OCI-LY7 (cell line): ENCODE results near the gene CDH12. TPM values are rescaled to one million over a fixed set of nuclear protein-coding genes. Genes with fewer than 3 reads are reported as not detected.
"Not testable (repeated sequence)": the region's sequence is repeated elsewhere in the genome, so short reads cannot be mapped to it uniquely, and the experiment has no call there.

Experiments
- BruUV-seq: library from RNA; stranded (reverse); fragments of 400-500 nt; replicated peaks from 2 replicates; lab custom pipeline; 2021; lab: Mats Ljungman, UMichigan
- CTCF ChIA-PET: fragments of 300-600 bp; sonication (Branson Sonifier 250); formaldehyde crosslinking; loops from one replicate; lab custom pipeline; 2022; ENCODE audit warnings: antibody characterized with exemption; ENCODE audit not compliant: unreplicated experiment; lab: Charles Lee
- POLR2A ChIA-PET: fragments of 300-600 bp; sonication (Branson Sonifier 250); formaldehyde crosslinking; loops from one replicate; lab custom pipeline; 2022; ENCODE audit warnings: antibody characterized with exemption; lab: Charles Lee
- DNase-seq: peaks from one replicate; pipeline ENCODE4 v3.0.0-alpha.2; 2015; ENCODE audit warnings: low spot score
- H2AFZ ChIP-seq: fragments of 200-600 bp; sonication (generic), shearing (Covaris generic); 2 replicates; pipeline ENCODE4 v1.6.1; 2014; ENCODE audit warnings: mild to moderate bottlenecking, antibody characterized with exemption, low read length, moderate library complexity
- H3K27ac ChIP-seq: fragments of 200-600 bp; sonication (generic); 2 replicates; pipeline ENCODE4 v1.5.1; 2014; ENCODE audit warnings: mixed run types, low read depth, mild to moderate bottlenecking, moderate library complexity, low read length, inconsistent platforms; ENCODE audit not compliant: poor library complexity, severe bottlenecking
- H3K36me3 ChIP-seq: fragments of 200-600 bp; sonication (generic); 2 replicates; pipeline ENCODE4 v1.6.1; 2014; ENCODE audit warnings: mild to moderate bottlenecking, antibody characterized with exemption, low read length, moderate library complexity, mixed read lengths; ENCODE audit not compliant: insufficient read depth
- H3K4me1 ChIP-seq: fragments of 200-600 bp; sonication (generic); 2 replicates; pipeline ENCODE4 v1.5.1; 2014; ENCODE audit warnings: mild to moderate bottlenecking, low read length; ENCODE audit not compliant: insufficient read depth, poor library complexity, severe bottlenecking
- H3K4me2 ChIP-seq: fragments of 200-600 bp; sonication (generic); 2 replicates; pipeline ENCODE4 v1.6.1; 2014; ENCODE audit warnings: mild to moderate bottlenecking, low read length
- H3K4me3 ChIP-seq: fragments of 200-600 bp; sonication (generic); 2 replicates; pipeline ENCODE4 v1.5.1; 2014; ENCODE audit warnings: mild to moderate bottlenecking, low read depth, low read length; ENCODE audit not compliant: poor library complexity, severe bottlenecking
- H3K79me2 ChIP-seq: fragments of 200-600 bp; sonication (generic); 2 replicates; pipeline ENCODE4 v1.6.1; 2016; ENCODE audit warnings: low read depth, mild to moderate bottlenecking, low read length, moderate library complexity, mixed read lengths; ENCODE audit not compliant: insufficient read depth
- H3K9me2 ChIP-seq: fragments of 200-600 bp; sonication (generic); 2 replicates; pipeline ENCODE4 v1.6.1; 2016; ENCODE audit warnings: mild to moderate bottlenecking, low read length, mixed read lengths; ENCODE audit not compliant: insufficient read depth
- H3K9me3 ChIP-seq: fragments of 200-600 bp; sonication (generic); 2 replicates; pipeline ENCODE4 v1.6.1; 2014; ENCODE audit warnings: mild to moderate bottlenecking, mixed run types, low read length, mixed read lengths
- H4K20me1 ChIP-seq: fragments of 200-600 bp; sonication (generic); 2 replicates; pipeline ENCODE4 v1.6.1; 2014; ENCODE audit warnings: mild to moderate bottlenecking, antibody characterized with exemption, low read length, moderate library complexity, mixed read lengths; ENCODE audit not compliant: insufficient read depth
- CTCF ChIP-seq: fragments of 200-600 bp; sonication (generic); conservative IDR thresholded peaks from 2 replicates; pipeline ENCODE4 v1.5.1; 2014; ENCODE audit warnings: mild to moderate bottlenecking, antibody characterized with exemption, low read length, moderate library complexity, mixed read lengths
- EZH2phosphoT487 ChIP-seq: fragments of 200-600 bp; sonication (generic); IDR thresholded peaks from 2 replicates; pipeline ENCODE4 v1.6.1; 2018; ENCODE audit warnings: low read depth, borderline replicate concordance, mild to moderate bottlenecking, mixed run types, antibody characterized with exemption, low read length, moderate library complexity, mixed read lengths
- intact Hi-C: fragments of 100-400 bp; cut with micrococcal nuclease; formaldehyde crosslinking; loops from one replicate; pipeline ENCODE4 v1.10.0; 2022; ENCODE audit not compliant: unreplicated experiment
- total RNA-seq, 2 experiments: library from RNA; depleted of rRNA in 1 of 2; stranded (reverse); fragments of >200 nt in 1 of 2; shearing (Covaris generic) in 1 of 2; gene quantifications; 2 replicates each; pipeline ENCODE4 v1.2.3, GENCODE V29; 2014 to 2022

The CDH12 gene
- total RNA-seq, 2 experiments from 2014 or later, result not detected

- no peak for DNase-seq
- CTCF ChIA-PET, result no interaction called here
- no TSS peak for BruUV-seq
- Histone ChIP-seq H3K36me3 (no peaks in the 10 kb centered on the region), H2AFZ (no peak overlapping the region), H3K9me3 (no peaks in the 10 kb centered on the region), H3K4me2 (no peak overlapping the region), H3K79me2 (no peaks in the 10 kb centered on the region), H3K4me1 (no peaks in the 10 kb centered on the region), H3K4me3 (no peak overlapping the region), H4K20me1 (no peaks in the 10 kb centered on the region), H3K27ac (no peak overlapping the region), H3K9me2 (no peaks in the 10 kb centered on the region)
- TF ChIP-seq CTCF (no peak), EZH2phosphoT487 (no peak)
- intact Hi-C loops, result no loop called here
- POLR2A ChIA-PET, result no interaction called here
These were observed 313.4 kb downstream of the CDH12 start for GRCh38 chr5:22539762-22540161.

GRCh38 chr5:22531986-22532385, 321.2 kb downstream of the CDH12 start:
- no peak overlapping the region for H3K27ac ChIP-seq

GRCh38 chr5:22521521-22521920, 331.6 kb downstream of the CDH12 start:
- Histone ChIP-seq H2AFZ (no peak overlapping the region), H3K9me2 (no peaks in the 10 kb centered on the region), H3K27ac (no peak overlapping the region), H3K36me3 (no peaks in the 10 kb centered on the region), H4K20me1 (no peaks in the 10 kb centered on the region), H3K79me2 (no peaks in the 10 kb centered on the region), H3K4me1 (no peaks in the 10 kb centered on the region), H3K4me2 (no peak overlapping the region), H3K9me3 (no peaks in the 10 kb centered on the region), H3K4me3 (no peak overlapping the region)
- intact Hi-C loops, result no loop called here
- CTCF ChIA-PET, result no interaction called here
- DNase-seq, result no peak
- TF ChIP-seq EZH2phosphoT487, result no peak
- TF ChIP-seq CTCF, result no peak
- BruUV-seq, result no TSS peak
- POLR2A ChIA-PET, result no interaction called here

More at GRCh38 chr5:22531986-22532385, 321.2 kb downstream of the CDH12 start:
- H3K79me2 ChIP-seq, result no peaks in the 10 kb centered on the region
- TF ChIP-seq CTCF (no peak), EZH2phosphoT487 (no peak)
- ChIA-PET CTCF (no interaction called here), POLR2A (no interaction called here)
- H3K4me1 ChIP-seq, result no peaks in the 10 kb centered on the region
- BruUV-seq, result no TSS peak
- no peak overlapping the region for H3K4me3 ChIP-seq
- DNase-seq, result no peak
- no peak overlapping the region for H2AFZ ChIP-seq
- H3K9me3 ChIP-seq, result no peaks in the 10 kb centered on the region
- intact Hi-C loops, result no loop called here
- no peaks in the 10 kb centered on the region for H3K36me3 ChIP-seq
- H4K20me1 ChIP-seq, result no peaks in the 10 kb centered on the region
- no peak overlapping the region for H3K4me2 ChIP-seq
- no peaks in the 10 kb centered on the region for H3K9me2 ChIP-seq

GRCh38 chr5:22516497-22516896, 336.6 kb downstream of the CDH12 start:
- CTCF ChIA-PET, result not testable (repeated sequence)

More at GRCh38 chr5:22516497-22516896, 336.6 kb downstream of the CDH12 start:
- BruUV-seq, H2AFZ ChIP-seq, intact Hi-C loops, H3K4me3 ChIP-seq, H3K79me2 ChIP-seq, H3K4me1 ChIP-seq, H3K9me2 ChIP-seq, DNase-seq, H3K36me3 ChIP-seq, H3K9me3 ChIP-seq, H3K4me2 ChIP-seq, H3K27ac ChIP-seq, H4K20me1 ChIP-seq: not testable (repeated sequence)
- POLR2A ChIA-PET, result interaction anchor here (0.7 kb wide), 1 partner anchor 13 kb away, joined by 3 read pairs; no protein-coding TSS in a partner anchor
